IPS-20b (cell line): ENCODE results near the gene BRICD5.
"Not testable (repeated sequence)": the region's sequence is repeated elsewhere in the genome, so short reads cannot be mapped to it uniquely, and the experiment has no call there.

Source experiments
- H3K27ac ChIP-seq: one replicate; pipeline ENCODE4 v1.5.1; 2013; ENCODE audit warnings: low read length
- H3K27me3 ChIP-seq: 2 replicates; pipeline ENCODE4 v1.6.1; 2013; ENCODE audit warnings: mild to moderate bottlenecking, low read length, inconsistent platforms; ENCODE audit not compliant: insufficient read depth
- H3K36me3 ChIP-seq: 2 replicates; pipeline ENCODE4 v1.6.1; 2013; ENCODE audit warnings: low read depth, mild to moderate bottlenecking, inconsistent platforms, low read length, moderate library complexity; ENCODE audit not compliant: insufficient read depth
- H3K4me1 ChIP-seq: 2 replicates; pipeline ENCODE4 v1.6.1; 2013; ENCODE audit warnings: mild to moderate bottlenecking, control low read depth, inconsistent platforms, low read length, moderate library complexity; ENCODE audit not compliant: insufficient read depth
- H3K4me3 ChIP-seq: 2 replicates; pipeline ENCODE4 v1.5.1; 2013; ENCODE audit warnings: mild to moderate bottlenecking, low read length, inconsistent platforms
- H3K9ac ChIP-seq: 2 replicates; pipeline ENCODE4 v1.6.1; 2013; ENCODE audit warnings: low read depth, mild to moderate bottlenecking, inconsistent platforms, low read length, moderate library complexity
- H3K9me3 ChIP-seq: 2 replicates; pipeline ENCODE4 v1.6.1; 2013; ENCODE audit warnings: mild to moderate bottlenecking, low read depth, low read length, inconsistent platforms; ENCODE audit not compliant: insufficient read depth

BRICD5 gene

DNA sequence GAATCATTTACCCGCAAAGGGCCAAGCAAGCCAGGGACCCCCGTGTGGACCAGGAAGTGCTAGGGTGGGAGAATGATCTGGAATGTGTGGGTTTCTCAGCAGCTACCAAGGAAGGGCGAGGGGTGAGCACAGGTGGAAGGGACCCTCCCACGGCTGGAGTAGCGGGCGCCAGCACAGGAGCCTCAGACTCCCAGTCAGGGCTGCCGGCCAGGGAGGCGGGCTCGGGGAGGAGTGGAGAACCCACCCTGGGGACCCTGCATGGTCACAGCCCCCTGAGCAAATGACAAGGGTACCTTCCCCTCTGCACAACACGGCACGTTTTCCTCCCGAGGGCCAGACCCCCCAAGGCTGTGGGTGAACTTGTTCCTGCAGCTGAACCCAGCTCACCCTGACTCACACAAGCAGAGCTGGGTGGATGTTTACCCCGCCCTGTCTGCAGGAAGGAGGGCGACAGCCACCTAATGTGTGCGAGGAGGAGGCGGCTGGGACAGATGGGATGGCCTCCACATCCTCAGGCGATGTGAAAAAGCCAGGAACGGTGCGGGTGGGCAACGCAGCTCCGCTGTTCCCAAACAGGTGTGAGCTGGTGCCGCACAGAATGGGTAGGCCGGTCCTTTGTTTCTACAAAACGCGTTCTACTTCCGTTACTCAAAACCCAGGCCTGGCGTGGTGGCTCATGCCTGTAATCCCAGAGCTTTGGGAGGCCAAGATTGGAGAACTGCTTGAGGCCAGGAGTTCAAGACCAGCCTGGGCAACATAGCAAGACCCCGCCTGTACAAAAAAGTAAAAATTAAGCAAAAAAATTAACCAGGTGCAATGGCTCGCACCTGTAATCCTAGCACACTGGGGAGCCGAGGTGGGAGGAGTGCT lies 34.5 kb upstream of the BRICD5 start:
- no peaks in the 10 kb centered on the region for H3K9me3 ChIP-seq
- no peaks in the 10 kb centered on the region for H3K4me1 ChIP-seq
- H3K9ac ChIP-seq = no peak overlapping the region
- no peak overlapping the region for H3K27ac ChIP-seq
- peaks cover 57% of the 10 kb centered on the region for H3K36me3 ChIP-seq
- H3K4me3 ChIP-seq = no peak overlapping the region
- no peaks in the 10 kb centered on the region for H3K27me3 ChIP-seq

- peaks cover 61% of the 10 kb centered on the region for H3K36me3 ChIP-seq
- H3K27me3 ChIP-seq = no peaks in the 10 kb centered on the region
Observed at GRCh38 chr16:2244301-2244700, 33.6 kb upstream of the BRICD5 start.

DNA sequence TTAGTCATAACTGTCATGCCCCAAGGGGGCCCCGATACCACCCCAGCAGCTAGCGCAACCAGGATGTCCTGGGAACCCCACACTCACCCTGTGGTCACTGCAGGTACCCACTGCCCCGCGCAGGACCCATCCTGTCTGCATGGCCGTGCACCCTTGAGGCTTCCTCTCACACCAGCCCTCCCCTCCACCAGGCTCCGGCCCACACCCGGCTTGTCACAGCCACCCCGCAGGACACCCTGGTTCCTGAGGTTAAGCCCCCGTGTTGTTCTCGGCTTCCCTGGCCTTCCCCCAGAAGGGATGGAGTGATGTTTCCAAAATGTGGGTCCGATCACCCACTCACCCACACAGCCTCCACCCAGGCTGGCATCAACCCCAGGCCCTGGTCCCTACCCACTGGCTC lies 33.1 kb upstream of the BRICD5 start:
- H3K4me3 ChIP-seq = no peak overlapping the region
- no peaks in the 10 kb centered on the region; the same call in 1 of the 2 replicates for H3K4me1 ChIP-seq
- no peak overlapping the region for H3K27ac ChIP-seq
- peaks cover 58% of the 10 kb centered on the region for H3K36me3 ChIP-seq
- peaks cover 2% of the 10 kb centered on the region; the same call in 1 of the 2 replicates for H3K27me3 ChIP-seq
- H3K9me3 ChIP-seq = no peaks in the 10 kb centered on the region
- H3K9ac ChIP-seq = no peak overlapping the region

More at GRCh38 chr16:2244301-2244700, 33.6 kb upstream of the BRICD5 start:
- Histone ChIP-seq H3K4me1 (no peaks in the 10 kb centered on the region), H3K4me3 (no peak overlapping the region), H3K27ac (no peak overlapping the region), H3K9ac (no peak overlapping the region), H3K9me3 (no peaks in the 10 kb centered on the region)

GRCh38 chr16:2243031-2243528 lies 32.4 kb upstream of the BRICD5 start:
- peaks cover 54% of the 10 kb centered on the region for H3K36me3 ChIP-seq
- H3K9me3 ChIP-seq = no peaks in the 10 kb centered on the region
- peaks cover 9% of the 10 kb centered on the region for H3K27me3 ChIP-seq
- no peak overlapping the region for H3K9ac ChIP-seq
- H3K4me1 ChIP-seq = peaks cover 3% of the 10 kb centered on the region; the same call in 1 of the 2 replicates
- H3K4me3 ChIP-seq = no peak overlapping the region
- H3K27ac ChIP-seq = no peak overlapping the region

DNA sequence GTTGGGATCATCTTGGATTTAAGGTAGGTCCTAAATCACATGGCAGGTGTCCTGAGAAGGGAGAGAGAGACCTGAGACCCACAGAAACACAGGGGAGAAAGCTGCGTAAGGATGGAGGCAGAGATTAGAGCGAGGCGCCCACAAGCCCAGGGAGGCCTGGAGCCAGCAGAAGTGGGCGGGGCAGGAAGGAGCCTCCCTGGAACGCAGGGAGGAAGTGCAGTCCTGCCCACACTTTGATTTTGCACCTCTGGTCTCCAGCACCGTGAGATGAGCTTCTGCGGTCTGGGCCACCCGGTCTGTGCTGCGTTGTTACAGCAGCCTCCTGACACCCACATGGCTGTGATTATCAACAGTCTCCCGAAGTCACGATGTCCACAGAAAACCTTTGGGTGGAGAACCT lies 31.9 kb upstream of the BRICD5 start:
- Histone ChIP-seq H3K36me3 (peaks cover 54% of the 10 kb centered on the region), H3K27me3 (peaks cover 13% of the 10 kb centered on the region), H3K27ac (no peak overlapping the region), H3K4me1 (peaks cover 3% of the 10 kb centered on the region; the same call in 1 of the 2 replicates), H3K9me3 (no peaks in the 10 kb centered on the region), H3K4me3 (no peak overlapping the region), H3K9ac (no peak overlapping the region)

DNA sequence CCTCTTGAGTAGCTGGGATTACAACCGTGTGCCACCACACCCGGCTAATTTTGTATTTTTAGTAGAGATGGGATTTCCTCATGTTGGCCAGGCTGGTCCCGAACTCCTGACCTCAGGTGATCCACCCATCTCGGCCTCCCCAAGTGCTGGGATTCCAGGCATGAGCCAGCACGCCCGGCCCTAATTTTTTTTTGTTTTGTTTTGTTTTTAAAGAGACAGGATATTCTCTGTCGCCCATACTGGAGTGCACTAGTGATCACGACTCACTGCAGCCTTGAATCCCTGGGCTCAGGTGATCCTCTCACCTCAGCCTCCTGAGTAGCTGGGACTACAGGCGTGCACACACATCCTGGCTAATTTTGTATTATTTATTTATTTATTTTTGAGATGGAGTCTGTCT lies 29.7 kb upstream of the BRICD5 start:
- H3K36me3 ChIP-seq = peaks cover 38% of the 10 kb centered on the region
- not testable (repeated sequence) for H3K9me3 ChIP-seq, H3K4me1 ChIP-seq, H3K9ac ChIP-seq, H3K4me3 ChIP-seq, H3K27ac ChIP-seq
- peaks cover 33% of the 10 kb centered on the region for H3K27me3 ChIP-seq

GRCh38 chr16:2238838-2239675 lies 28.4 kb upstream of the BRICD5 start:
- Histone ChIP-seq H3K9me3 (no peaks in the 10 kb centered on the region), H3K4me3 (no peak overlapping the region), H3K27me3 (peaks cover 33% of the 10 kb centered on the region), H3K36me3 (peaks cover 25% of the 10 kb centered on the region), H3K9ac (no peak overlapping the region), H3K27ac (no peak overlapping the region), H3K4me1 (peaks cover 3% of the 10 kb centered on the region; the same call in 1 of the 2 replicates)

DNA sequence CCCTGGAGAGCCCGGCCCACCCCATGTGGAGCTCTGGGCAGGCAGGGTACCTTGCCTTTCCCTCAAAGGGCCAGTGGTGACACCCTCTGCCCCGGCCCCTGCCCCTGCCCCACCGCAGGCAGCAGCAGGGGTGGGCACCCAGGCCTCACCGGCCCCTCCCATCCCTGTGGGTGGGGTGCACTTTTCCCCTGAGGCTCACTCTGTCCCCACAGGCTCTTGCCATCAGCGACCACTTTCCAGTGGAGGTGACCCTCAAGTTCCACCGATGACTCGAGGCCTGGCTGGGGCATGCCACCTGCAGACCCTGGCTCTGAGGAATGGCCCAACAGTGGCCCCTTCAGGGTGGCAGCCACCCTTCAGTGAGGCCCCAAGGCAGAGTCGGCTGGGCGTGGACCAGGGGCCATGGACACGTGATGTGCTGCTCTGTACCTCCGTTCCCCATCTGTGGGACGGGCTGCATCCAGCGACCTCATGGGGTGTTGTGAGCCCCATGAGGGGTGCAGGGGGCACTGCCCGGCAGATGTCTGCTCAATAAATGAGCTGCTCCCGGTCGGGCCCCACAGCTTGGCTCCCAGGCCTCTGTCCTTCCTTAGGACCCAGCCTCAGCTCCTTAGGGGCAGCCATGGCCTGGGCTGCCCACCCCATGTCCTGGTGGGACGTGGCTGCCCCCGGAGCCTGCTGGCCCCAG lies 27.6 kb upstream of the BRICD5 start:
- peaks cover 18% of the 10 kb centered on the region for H3K36me3 ChIP-seq
- H3K4me1 ChIP-seq = peaks cover 3% of the 10 kb centered on the region; the same call in 1 of the 2 replicates
- peaks cover 33% of the 10 kb centered on the region for H3K27me3 ChIP-seq
- no peak overlapping the region for H3K9ac ChIP-seq
- no peaks in the 10 kb centered on the region for H3K9me3 ChIP-seq
- H3K4me3 ChIP-seq = no peak overlapping the region
- H3K27ac ChIP-seq = no peak overlapping the region

DNA sequence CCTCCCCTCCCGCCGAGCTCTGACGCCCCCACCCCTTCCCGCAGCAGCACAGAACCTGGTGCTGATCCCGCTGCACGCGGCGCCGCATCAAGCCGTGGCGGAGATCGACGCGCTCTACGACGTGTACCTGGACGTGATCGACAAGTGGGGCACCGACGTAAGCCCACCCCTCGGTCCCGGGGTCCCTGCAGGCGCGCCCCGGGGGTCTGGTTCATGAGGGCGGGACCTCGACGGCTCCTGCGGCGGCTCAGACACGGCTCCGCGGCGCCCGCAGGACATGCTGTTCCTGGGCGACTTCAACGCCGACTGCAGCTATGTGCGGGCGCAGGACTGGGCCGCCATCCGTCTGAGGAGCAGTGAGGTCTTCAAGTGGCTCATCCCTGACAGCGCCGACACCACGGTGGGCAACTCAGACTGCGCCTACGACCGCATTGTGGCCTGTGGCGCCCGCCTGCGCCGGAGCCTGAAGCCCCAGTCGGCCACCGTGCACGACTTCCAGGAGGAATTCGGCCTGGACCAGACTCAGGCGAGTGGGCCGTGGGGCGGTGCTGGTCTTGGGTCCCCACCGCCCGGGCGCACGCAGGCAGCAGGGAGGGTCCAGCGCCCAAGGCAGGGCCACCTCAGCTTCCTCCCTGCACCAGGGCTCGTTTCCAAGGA lies 27.0 kb upstream of the BRICD5 start:
- Histone ChIP-seq H3K9me3 (no peaks in the 10 kb centered on the region), H3K27me3 (peaks cover 33% of the 10 kb centered on the region), H3K27ac (no peak overlapping the region), H3K4me1 (peaks cover 3% of the 10 kb centered on the region; the same call in 1 of the 2 replicates), H3K4me3 (peak overlapping the region; percentile 42; the same call in 1 of the 2 replicates), H3K36me3 (peaks cover 16% of the 10 kb centered on the region), H3K9ac (no peak overlapping the region)

DNA sequence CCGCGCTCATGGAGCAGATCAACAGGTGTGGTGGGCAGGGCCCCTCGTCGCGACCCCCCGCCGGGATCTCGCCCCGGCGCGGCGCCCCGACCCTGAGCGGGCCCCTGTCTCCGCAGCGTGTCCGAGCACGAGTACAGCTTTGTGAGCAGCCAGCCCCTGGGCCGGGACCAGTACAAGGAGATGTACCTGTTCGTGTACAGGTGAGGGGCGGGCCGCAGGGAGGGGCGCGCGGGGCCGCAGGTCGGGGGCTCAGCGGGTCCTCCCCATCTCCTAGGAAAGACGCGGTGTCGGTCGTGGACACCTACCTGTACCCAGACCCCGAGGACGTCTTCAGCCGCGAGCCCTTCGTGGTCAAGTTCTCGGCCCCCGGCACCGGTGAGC lies 26.4 kb upstream of the BRICD5 start:
- Histone ChIP-seq H3K9me3 (no peaks in the 10 kb centered on the region), H3K27me3 (peaks cover 33% of the 10 kb centered on the region), H3K4me1 (peaks cover 3% of the 10 kb centered on the region; the same call in 1 of the 2 replicates), H3K9ac (no peak overlapping the region), H3K36me3 (peaks cover 16% of the 10 kb centered on the region), H3K27ac (no peak overlapping the region), H3K4me3 (peak overlapping the region; percentile 42; the same call in 1 of the 2 replicates)
